Fibroblast of gingiva (primary cell): ENCODE results near the gene ZNF181.
A peak's percentile ranks its signal among the peaks of the same experiment; 100 is the strongest.
"Not testable (repeated sequence)": the region's sequence is repeated elsewhere in the genome, so short reads cannot be mapped to it uniquely, and the experiment has no call there.

Experiments used
- DNase-seq: peaks from one replicate; pipeline ENCODE4 v3.0.0-alpha.2; 2011; ENCODE audit warnings: low read depth

Gene ZNF181

DNA sequence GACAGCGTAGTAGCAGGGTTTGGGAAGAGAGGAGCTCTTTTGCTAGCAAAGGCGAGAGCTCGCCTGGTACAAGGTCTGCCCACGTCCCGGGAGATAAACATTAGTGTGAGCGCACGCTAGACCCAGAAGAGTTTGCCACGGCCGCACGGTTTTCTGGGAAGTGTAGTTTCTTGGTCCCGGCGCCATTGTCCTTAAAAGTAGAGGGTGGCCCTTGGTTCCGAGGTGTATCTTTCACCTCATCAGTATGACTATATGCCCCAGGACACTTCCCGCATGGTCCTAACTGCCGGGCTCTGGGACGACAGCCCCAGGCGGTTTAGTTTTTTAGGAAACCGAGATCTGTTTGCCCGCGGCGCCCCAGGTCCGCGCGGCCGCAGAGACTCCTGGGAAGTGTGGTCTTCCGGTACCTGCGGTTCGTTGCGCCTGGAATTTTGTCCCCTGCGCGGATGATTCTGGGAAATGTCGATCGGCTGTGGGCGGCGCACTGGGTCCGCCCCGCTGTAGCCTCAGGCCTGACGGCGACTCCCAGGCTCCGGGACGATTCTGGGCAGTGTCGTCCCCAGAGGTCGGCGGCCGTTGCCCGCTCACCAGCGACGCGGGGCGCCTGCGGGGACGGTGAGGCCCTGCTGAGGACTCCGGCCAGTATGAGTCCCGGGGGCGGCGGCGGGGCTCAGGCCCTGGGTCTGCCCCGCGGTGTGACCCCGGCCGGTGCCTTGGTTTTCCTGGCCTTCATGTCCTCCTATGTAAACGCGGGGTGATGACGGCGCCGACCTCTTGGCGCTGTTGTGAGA, at the start of gene ZNF181:
Gene ZNF181 (plus strand): TSS at position 498 of the 791 bp plus-strand sequence. CDS start 795 bp downstream, outside the sequence.
- DNase-seq = peak; percentile 93

DNA sequence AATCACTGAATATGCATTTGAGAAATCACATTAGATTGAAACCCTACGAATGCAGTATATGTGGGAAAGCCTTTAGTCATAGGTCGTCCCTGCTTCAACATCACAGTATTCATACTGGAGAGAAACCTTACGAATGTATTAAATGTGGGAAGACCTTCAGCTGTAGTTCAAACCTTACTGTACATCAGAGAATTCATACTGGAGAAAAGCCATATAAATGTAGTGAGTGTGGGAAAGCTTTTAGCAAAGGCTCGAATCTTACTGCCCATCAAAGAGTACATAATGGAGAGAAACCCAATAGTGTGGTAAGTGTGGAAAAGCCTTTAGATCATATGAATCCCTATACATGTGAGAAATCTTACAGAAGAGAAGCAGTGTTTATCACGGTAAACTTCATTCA, 48.8 kb upstream of the ZNF181 start:
- DNase-seq = not testable (repeated sequence)

DNA sequence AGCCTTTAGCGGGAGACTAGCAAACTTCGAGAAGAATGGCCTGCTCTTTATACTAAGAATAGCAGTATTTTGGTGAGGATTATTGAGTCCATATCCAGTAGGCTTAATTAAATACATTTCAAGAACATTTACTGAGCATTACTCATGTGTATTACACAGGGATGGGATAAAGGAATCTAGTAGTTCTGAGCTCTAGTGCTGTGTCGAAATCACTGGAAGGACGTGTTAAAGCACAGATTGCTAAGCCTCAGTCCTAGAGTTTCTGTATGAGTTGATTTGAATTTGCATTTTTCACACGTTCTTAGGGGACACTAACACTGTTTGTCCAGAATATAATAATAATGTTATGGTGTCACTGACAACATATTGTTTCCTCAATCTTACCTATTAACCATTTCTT, 47.6 kb upstream of the ZNF181 start:
- DNase-seq = no peak

DNA sequence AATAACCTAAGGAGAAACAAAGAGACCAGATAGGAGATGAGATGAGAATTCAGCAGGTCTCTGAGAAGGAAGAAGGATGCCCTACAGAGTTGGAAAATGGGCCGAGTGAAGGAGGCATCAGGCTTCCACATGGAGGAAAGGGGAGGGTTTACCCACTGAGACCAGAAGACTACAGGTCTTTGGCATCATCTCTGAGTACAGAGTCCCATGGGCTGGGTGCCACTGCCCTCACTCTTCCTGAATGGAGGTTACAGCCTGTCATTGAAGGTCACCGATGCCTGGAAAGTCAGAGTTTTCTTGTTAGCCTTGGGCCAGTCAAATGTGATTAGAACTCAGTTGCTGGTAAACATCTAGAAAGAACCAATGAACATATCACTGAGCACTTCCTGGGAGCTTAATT, 46.7 kb upstream of the ZNF181 start:
- DNase-seq = no peak

DNA sequence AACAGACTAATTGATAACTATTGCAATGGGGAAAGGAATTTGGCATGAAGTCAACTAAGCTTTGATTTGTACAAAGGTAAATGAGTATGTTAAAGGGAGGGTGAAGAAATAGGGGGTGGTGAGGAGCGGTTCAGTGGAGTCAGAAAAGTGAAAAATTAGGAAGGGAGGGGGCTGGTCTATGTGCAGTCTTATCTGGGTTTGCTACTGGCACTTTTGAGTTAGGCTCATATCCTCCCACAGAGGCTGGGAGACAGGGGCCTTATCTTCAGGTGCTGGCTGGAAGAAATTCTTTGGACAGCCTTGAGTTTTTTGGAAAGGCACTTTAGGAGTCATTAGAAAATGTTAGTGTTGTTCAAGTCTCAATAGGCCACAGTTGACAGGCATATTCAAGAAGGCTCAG, 45.5 kb upstream of the ZNF181 start:
- no peak for DNase-seq

DNA sequence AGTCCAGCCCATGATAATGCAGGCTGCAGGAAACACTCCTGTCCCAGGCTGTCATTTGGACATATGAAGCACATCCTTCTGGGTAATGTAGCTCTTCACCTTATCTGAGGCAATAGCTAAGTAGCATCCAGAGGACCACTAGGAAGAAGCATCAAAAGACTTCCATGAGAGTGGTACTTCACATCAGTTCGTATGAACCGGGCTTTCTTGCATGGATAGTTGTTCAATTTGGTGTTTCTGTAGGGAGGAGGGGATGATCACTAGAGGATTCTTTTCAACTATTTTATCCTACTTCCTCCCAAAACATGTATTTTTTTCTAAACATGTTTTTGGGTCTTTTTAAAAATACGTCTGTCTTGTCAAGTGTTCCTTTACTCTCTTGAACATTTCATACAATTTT, 43.7 kb upstream of the ZNF181 start:
- no peak for DNase-seq

DNA sequence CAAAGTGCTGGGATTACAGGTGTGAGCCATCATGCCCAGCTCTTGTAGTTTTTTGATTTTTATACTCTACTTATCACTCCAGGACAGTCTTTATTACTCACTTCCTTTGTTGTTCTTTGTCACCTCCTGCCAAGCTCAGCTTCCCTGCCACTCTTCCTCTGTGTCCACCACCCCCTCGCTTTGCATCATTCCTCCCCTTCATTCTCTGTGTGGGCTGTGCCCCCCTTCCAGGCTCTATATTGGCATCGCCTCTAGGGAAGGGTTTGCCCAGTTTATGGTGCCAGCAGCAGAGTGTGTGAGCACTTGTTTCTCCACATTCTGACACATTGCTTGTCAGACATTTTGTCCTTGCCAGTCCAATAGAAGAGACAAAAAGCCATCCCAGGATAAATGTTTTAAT, 41.5 kb upstream of the ZNF181 start:
- no peak for DNase-seq

DNA sequence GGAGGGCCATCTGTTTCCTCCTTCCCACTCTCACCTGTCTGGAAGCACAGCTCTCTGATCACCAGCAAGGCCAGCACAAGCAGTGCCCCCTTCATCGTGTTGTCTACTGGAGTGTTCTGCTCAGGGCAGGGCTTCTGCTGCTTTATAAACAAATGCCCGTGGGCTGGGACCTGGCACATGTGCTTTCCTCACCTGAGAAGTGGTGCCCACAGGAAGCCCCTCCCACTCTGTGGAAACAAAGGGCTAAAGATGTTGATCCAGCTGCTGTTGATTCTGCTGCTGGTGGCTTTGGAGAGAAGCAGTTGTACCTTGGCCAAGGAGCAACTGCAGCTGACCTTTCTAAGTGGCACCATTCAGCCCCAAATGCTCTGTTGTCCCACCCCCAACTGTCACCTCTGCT, 26.4 kb upstream of the ZNF181 start:
- no peak for DNase-seq

DNA sequence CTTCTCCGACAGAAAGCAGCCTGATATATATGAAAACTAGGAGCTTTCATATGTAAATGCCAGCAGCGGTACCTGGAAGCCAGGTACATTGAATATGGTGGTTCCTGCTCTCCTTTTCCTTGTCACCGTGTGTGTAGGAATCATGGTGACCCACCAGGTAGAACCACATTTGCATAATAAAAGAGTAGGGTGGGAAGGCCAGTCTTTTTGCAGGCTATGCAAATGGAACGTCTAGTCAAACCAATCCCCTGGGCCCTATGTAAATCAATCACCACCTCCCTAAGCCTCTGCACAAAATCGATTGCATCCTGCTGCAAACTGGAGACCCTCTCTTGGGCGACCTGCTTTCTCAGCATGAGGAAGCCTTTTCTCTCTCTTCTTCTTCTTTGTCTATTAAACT, 22.2 kb upstream of the ZNF181 start:
- no peak for DNase-seq

DNA sequence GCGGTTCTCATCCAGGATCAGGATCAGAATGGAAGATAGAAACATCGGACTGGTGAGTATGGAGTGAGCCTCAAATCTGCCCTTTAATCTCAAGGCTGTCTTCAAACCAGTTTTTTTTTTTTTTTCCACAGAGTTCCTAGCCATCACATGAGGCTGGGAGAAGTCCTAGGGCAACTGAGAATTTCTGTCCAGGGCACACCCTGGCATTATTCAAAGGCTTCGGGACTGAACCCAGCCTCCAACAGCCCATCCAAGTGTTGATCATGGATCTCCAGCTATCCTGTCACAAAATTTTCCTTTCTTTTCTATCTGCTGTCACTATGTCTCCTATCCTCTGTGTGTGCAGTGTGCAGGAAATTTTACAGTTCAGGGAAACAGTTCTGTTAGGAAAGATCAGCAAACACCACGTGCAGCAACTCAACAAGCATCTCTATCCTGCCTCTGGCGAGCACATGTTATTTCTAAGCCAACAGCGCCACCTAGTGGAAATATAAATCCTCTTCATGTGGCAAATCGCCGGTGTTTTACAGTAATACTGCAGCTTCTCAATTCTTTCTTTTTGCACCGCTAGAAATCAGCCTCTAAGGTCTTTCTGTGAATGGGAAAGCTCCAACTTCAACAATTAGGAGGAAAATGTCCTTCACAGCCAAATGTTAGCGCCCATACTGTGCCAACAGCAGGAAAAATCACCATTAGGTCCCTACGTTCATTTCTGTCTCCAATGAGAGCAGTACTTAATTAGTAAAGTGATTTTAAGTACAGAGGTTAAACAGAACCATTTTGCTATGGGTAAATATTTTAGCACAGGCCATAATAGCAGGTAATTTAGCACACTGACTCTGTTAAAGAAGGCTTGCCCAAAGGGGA, 21.4 kb upstream of the ZNF181 start:
- DNase-seq = peak; percentile 68

DNA sequence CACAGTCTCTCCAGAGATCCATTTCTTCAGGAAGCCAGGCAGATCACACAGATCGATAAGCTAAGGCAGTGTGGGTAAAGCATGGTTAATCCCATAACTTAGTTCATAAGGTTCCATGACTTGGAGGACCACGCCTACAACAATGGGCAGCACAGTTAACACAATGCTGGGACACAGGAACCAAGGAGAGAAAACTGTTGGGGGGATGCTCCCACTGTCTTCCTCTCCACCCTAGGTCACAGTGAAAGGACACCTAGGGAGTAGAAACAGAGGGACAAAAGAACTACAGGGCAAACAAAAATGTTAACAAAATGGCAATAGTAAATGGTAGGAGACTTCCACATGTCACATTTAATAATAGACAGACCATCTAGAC, 20.8 kb upstream of the ZNF181 start:
- DNase-seq = no peak

DNA sequence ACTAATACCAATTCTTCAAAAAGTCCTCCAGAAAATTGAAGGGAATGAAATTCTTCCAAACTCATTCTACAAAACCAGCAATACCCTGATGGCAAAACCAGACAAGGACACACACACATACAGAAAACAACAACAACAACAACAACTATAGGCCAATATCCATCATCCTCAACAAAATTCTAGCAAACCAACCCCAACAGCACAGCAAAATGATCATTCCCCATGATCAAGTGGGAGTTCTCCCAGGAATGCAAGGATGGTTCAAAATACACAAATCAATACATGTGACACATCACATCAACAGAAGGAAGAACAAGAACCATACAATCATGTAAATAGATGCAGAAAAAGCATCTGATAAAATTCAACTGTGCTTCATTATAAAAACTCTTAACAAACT, 18.7 kb upstream of the ZNF181 start:
- DNase-seq = no peak

DNA sequence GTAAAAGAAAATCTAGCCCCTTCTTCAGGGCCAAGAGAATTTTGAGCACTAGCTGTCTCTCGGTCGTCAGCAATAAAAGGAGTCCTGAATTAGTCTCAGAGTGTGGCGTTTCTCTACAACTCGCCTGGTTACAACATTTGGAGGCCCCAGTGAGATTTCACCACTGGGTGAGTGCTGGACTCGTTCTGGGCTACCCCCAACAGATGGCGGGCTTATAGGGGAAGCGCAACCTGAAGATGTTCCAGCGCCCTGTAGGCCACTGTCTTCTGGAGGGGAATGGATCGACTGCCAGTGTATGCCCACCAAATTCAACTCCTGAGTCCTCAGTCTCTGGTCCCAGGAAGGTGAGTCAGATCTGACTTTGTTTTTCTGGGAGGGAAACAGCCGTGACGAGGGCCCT, 11.7 kb upstream of the ZNF181 start:
- DNase-seq = no peak

DNA sequence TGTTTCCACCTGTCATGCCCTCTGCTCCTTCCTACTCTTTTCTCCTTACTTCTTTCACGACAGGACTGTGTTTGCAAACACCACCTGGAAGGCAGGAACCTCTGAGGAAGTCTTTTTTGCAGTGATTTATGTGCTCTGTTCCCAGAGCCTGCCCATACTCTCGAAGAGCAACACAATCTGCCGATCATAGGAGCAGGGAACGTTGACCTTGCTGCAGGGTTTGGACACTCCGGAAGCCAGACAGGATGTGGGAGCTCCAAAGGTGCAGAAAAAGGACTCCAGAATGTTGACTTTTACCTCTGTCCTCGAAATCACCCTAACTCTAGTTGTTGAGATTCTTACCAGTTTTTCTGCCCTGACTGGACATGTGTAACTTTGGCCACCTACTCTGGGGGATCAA, 8.6 kb upstream of the ZNF181 start:
- no peak for DNase-seq

DNA sequence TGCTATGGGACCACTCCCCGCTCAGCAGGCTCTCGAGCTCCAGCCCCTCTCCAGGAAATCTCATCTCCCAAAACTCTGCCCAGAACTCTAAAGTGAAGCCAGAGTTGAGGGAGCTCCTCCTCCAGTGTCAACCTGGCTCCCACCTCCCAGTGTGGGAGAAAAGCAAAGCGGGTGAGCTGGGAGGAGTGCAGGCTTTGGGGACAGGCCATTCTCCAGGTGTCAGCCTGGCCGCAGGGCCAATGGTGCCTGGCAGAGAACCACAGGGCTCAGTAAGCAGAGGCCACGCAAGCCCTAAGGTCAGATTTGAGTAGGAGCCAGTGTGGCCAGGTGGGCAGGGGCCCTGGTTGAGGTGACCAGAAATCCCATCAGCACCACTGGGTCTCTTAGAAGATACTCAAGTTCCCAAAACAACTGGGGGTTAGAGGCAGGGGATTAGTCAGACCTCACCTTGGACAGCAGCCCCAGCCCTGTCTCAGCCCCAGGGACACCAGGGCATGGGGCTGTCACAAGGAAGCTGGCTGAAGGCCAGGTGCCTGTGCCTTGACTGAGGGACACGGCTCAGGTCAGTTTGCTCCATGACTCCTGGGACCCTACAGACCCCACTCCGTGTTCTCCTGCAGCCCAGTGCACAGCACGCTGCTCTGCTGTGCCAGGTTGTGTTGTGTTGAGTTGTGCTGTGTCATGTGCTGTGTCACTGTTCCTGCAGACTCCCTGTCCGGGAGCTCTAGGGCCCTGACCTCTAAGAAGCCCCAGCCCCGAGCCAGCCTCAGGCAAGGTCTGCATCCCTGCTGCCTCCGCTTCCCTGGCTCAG, 2.8 kb upstream of the ZNF181 start:
- DNase-seq = no peak

DNA sequence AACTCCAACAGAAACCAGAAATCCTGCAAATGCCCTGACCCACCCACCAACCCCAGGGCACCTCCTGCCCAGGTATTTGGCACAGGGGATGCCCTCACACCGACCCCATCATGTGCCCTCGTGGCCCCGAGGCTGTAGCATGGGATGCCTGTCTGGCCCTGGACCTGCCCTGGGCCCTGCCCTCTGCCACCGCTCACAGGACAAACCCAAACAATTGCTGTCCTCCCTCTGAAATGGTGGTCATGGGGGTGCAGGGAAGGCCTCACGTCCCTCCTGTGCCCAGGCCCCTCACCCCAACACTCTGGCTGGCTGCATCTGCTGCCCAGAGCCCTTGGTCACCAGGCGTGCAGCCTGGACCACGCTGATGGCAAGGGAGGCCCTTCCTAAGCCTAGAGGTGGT, 2.1 kb upstream of the ZNF181 start:
- no peak for DNase-seq

DNA sequence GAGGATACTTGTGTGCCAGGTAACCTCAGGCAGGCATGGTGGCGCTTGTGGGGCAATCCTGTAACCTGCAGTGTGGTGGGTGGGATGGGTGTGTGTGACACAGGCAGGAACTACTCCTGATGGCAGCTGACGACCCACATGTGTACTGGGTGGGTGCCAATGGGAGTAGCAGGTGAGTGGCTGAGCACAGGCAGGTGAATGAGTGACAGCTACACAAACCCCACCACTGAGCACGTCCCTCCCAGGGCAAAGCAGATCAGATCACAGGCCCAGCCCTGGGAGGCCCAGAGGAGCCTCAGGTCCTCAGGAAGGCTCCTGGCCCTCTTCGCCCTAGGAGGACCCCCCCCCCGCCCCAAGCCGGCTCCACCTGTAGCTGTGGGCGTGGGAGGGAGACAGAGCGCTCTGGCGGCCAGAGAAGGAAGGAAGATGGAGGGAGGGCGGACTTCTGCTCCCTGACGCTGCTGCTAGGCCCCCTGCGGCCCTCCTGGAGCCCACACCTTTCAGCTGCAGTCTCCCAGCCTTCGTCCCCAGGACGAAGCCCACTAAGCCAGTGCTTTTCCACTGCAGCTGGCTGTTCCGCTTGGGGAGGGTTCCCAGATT, 1.3 kb upstream of the ZNF181 start:
- DNase-seq = no peak

DNA sequence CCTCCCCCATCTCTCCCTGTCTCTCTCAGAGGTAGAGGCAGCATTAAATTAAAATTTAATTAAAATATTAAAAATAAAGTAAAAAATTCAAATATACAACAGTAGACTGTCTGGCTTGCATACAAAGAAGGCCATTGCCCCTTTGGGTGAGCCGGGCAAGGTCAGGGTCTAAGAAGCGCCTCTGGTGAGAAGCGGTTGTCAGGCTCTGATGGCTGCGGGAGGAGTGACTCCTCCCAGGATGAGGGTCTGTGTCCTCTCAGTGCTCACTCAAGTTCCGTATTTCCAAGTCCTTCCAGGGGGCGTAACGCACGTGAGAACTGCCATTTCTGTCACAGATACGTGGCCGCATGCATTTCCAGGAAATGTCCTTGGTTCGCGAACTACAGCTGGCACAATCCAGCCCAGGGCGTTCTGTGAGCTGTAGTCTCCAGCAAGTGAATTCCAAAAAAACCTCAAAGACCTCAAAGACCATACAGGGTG, 737 bp upstream of the ZNF181 start:
- DNase-seq = no peak

DNA sequence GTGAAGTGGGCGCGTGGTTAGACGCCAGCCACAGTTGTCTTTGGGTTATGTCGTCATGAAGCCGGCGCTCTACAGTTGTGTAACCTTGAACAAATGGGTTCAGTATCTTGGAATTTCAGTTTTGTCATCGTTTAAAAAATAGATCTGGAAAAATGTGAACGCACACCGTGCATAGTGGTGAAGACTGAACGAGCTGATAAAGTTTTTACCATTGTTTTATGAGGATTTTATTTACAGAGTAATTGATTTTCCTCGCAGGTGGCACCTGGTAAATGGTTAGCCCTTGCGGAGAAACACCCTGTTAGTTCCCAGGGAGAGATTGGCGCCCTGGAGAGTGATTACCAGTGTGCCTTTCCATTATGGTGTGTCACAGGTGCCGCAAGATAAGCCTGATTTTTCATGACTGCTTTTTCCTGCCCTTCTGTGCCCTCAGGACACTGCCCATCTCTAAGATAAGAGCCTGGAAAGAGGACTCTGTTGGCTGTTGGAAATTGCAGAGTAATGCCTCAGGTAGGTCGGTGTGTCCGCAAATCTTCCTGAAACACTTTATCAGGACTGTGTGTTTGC, 577 bp downstream of the ZNF181 start:
- peak; percentile 89 for DNase-seq

DNA sequence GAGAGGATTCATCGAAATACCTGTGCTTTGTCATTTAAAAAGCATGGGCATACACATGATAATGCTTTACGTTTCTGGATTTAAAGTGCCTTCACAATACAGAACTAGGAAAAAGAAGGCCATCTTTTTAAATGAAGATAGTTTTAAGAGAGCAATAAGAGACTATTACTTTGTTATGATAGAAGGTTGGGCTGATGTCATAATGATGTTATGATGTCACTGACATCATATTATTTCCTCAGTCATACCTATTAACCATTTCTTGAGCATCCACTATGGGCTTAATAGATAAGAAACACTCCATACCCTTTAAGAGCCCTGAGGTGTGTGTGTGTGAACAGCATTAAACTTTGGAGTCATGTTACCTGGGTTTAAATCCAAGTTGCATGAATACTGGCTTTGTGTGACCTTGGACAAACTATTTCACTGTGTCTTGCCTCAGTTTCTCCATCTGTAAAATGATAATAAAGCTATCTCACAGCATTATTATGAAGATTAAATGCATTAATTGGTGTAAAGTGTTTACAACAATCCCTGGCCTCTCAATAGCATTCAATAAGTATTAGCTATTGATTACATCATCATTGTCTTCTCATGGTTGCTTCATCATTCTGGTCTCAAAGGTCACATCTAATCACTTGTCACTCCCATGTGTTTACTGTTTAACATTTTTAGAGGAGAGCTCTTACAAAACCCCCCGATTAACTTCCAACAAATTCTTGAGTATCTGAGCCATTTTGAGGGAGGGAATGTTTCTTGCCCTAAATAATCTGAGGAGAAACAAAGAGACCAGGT, 11.1 kb downstream of the ZNF181 start:
- DNase-seq = no peak

DNA sequence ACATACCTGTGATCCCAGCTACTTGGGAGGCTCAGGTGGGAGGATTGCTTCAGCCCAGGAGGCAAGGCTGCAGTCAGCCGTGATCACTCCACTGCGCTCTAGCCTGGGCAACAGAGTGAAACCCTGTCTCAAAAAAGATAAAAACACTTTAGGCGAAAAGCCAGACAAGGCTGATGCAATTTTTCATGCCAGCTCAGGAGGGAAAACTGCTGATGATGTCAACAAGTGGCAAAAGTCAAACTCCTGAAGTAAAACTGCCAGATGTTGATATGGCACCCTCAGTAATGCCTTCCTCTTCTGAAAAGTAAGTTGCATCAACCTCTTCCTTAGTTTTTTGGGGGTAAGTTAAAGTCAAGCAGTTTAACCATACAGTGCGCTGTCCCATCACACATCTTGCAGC, 23.4 kb downstream of the ZNF181 start:
- no peak for DNase-seq
